Glomerular endothelial cell (primary cell): Measurements from ENCODE around the gene AKT1S1. TPM values are rescaled to one million over a fixed set of nuclear protein-coding genes. Genes with fewer than 3 reads are reported as not detected.

ENCODE experiments used
- DNase-seq: peaks from one replicate; pipeline ENCODE4 v3.0.0-alpha.2; 2011; ENCODE audit warnings: low read depth, low spot score; ENCODE audit errors: extremely low read depth
- total RNA-seq: library from RNA; depleted of rRNA; stranded (reverse); fragments of >200 nt; gene quantifications from 2 replicates; pipeline ENCODE4 v1.2.3, GENCODE V29; 2015

Gene AKT1S1
- total RNA-seq, 1 donor from 2014 or later, result 44.9 TPM

GRCh38 chr19:49871349-49871985 lies 5.7 kb downstream of the AKT1S1 start:
- DNase-seq, result no peak

- no peak for DNase-seq
Measured at GRCh38 chr19:49870309-49870901, 6.8 kb downstream of the AKT1S1 start.

DNA sequence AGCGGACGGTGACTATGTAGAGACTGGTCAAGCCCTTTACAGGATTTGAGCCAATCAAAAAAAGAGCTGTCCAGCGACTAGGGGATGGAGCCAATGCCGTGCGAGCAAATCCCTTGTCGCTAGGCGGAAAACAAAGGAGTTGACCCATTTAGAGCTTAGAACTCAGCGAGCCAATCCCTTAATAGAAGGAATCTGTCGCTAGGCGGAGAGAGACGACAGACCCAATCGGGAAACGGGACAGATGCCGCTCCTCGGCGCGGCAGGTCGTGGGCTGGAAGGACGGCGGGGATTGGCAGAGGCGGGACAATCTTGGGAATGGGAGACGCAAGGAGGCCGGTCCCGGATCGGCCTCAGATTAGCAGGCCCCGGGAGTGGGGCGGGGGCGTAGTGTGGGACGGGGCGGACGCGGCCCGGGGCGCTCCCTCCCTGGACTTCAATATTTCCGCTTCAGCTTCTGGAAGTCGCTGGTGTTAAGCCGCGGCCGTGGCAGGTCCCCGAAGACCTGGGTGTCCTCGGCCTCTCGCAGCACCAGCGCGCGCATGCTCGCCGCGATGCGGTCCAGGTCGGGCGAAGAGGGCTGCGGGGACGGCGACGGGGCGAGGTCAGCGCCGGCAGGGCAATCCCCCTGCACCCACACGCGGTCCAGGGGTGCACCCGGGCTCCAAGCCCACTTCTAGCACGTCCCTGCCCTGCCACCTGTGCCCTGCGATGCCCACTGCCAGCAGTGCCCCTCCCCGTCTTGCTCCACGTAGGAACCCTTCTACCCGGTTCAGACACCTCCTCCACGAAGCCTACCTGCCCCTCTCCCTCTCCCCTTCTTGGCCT lies 7.5 kb downstream of the AKT1S1 start:
- peak; percentile 99 for DNase-seq

DNA sequence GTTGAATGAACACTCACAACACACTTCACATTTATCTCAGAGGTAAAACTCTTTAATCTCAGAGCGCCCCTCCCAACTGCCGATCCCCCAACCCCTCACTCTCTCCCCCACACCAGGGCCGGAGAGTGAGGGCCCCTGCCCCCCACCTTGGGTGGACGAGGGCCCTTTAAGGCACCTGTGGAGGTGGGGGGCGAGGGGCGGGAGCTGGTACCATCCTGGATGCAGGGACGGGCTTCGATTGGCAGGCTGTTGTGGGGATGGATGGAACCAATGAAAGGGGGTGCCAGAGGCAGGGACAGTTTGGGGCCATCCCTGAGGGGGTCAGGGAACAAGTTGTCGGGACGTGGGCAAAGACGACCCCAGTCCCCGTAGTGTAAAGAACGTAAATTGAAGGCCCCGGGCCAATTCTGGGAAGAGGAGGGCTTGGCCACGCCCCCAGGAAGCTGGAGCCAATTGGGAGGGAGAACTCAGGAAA lies 8.1 kb downstream of the AKT1S1 start:
- no peak for DNase-seq

GRCh38 chr19:49866933-49867782 lies 10.0 kb downstream of the AKT1S1 start, which contains the start of gene PNKP:
TSS of gene PNKP (minus strand) at chr19:49867576. CDS start at chr19:49867204, 372 bp downstream.
- DNase-seq, result no peak

DNA sequence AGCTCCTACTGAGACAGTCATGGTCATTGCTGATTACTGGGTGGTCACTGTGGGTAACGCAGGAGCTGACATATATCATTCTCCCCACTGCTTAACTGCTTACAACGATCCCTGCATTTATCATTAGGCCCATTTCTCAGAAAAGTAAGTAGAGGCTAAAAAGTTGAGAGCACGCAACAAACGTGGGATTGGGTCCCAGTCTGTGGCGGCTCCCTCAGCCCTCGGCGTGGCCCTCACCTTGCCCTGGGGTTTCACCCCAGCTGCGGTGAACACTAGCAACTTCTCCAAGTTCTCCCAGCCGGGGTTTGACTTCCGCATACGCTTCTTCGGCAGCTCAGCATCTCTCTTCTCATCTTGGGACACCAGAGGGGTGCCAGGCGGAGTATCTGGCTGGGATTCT lies 12.3 kb downstream of the AKT1S1 start:
- no peak for DNase-seq

GRCh38 chr19:49863935-49864320 lies 13.2 kb downstream of the AKT1S1 start:
- no peak for DNase-seq

GRCh38 chr19:49863254-49863934 lies 13.8 kb downstream of the AKT1S1 start:
- DNase-seq, result no peak

DNA sequence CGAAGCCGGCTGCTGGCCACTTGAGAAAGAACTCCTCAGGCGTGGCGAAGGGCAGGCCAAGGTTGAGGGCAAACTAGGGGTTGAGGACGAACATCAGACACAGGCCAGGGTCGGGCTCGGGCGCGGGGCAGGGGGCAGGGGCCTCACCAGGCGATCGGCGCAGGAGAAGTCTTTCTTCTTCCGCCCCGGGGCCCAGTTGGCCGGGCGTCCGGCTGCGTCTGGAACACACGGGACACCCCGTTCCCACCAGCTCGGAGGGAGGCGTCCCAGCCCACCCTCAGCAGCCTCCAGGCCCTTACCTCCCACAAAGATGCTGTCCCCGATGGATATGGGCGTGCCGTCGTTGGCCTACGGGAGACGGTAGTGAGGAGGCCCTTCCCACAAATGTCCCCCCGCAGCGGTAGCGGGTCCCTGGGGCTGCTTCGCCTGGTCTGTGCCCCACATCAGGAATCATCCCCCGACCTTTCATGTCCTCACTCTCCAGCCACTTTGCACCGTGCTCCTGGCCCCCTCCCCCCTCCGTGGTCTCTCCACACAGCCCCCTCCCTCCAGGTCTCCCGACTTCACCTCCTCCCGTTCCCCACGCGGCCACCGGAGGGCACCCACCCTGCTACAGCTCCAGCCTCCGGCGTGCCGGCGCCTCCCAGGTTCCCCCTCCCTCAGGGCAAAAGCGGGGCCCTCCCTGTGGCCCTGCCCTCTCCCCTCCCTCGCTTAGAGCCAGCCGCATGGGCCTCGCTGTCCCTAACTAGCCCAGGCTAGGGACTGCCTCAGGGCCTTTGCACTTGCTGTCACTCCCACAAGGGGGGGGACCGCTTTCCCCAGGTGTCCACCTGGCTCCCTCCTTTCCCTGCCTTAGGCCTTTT lies 14.5 kb downstream of the AKT1S1 start:
- no peak for DNase-seq

- DNase-seq, result no peak
Measured at GRCh38 chr19:49861541-49862378, 15.4 kb downstream of the AKT1S1 start.

- no peak for DNase-seq
Measured at GRCh38 chr19:49861107-49861506, 16.0 kb downstream of the AKT1S1 start.

- DNase-seq, result no peak
Measured at GRCh38 chr19:49860336-49861102, 16.6 kb downstream of the AKT1S1 start.

DNA sequence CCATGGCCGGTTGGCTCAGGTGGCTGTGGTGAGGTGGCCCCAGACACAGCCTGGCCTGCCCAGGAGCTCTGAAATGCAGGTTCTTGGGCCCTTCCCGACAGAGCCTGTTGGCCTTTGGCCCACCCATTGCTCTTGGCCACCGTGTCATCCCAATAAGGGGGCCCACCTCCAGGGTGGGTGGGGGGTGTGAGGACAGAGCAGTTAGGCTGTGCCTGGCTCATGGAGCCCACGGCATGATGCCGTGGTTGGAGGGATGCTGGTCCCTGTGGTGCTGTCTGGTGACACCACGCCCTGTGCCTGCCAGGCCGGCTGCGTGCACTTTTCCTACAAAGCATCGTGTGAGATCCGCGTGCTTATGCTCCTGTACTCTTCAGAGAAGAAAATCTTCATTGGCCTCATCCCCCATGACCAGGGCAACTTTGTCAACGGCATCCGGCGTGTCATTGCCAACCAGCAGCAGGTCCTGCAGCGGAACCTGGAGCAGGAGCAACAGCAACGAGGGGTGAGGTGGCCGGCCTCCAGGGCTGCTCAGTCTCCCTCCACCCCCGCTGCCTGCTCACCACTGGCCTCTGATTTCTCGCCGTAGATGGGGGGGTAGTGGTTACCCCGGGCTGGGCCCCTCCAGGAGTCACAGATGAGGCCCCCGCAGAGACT lies 17.3 kb downstream of the AKT1S1 start:
- no peak for DNase-seq

- no peak for DNase-seq
Measured at GRCh38 chr19:49858088-49858985, 18.8 kb downstream of the AKT1S1 start.

- no peak for DNase-seq
Measured at GRCh38 chr19:49857838-49858087, 19.4 kb downstream of the AKT1S1 start.

DNA sequence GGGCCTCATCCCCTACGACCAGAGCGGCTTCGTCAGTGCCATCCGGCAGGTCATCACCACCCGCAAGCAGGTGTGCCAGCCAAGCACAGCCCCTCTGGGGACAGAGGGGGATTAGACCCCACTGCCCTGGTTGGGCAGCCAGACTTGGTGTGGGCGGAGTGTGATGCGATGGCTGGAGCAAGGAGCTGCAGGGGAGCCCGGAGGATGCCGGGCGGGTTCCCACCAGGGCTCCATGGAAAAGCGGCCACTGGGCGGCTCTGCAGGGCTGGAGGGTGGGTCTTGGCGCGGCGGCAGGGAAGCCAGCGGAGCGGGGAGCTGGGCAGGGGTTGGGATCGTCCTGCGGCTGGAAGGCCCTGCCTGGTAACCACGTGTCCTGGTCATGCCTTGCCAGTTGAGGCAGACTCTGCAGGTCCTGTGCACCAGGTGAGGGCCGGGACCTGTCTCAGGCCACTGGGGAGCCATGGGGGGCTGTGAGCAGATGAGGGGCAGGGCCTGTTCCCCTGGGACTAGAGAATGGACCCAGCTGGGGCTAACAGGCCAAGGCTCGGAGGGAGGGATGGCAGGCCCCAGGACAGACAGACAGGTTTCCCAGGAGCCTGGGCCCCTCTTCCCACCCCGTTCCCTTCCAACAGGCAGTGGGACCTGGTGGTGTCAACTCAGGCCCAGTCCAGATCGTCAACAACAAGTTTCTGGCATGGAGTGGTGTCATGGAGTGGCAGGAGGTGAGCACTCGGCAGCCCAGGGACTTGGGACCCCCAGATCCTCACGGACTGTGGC lies 19.9 kb downstream of the AKT1S1 start:
- DNase-seq, result no peak
